Stomach smooth muscle (tissue), 2 donors: Measurements from ENCODE around the gene U2AF1L4.
A peak's percentile ranks its signal among the peaks of the same experiment; 100 is the strongest.

Experiments
- H3K27ac ChIP-seq: one replicate; pipeline ENCODE4 v1.7.0; 2013; ENCODE audit warnings: mild to moderate bottlenecking, low read length, inconsistent platforms
- H3K27me3 ChIP-seq, 2 donors: one replicate each; pipeline ENCODE4 v1.7.0; 2013; ENCODE audit warnings: low read length in 2 of 2; ENCODE audit not compliant: insufficient read depth in 2 of 2, control insufficient read depth in 1 of 2
- H3K36me3 ChIP-seq, 2 donors: one replicate each; pipeline ENCODE4 v1.7.0; 2013; ENCODE audit warnings: low read length in 2 of 2; ENCODE audit not compliant: control insufficient read depth in 2 of 2, insufficient read depth in 2 of 2
- H3K4me1 ChIP-seq: one replicate; pipeline ENCODE4 v1.7.0; 2013; ENCODE audit warnings: low read length; ENCODE audit not compliant: control insufficient read depth, insufficient read depth
- H3K4me3 ChIP-seq, 2 donors: one replicate each; pipeline ENCODE4 v1.7.0; 2013; ENCODE audit warnings: low read length in 2 of 2
- H3K9ac ChIP-seq, 2 donors: one replicate each; pipeline ENCODE4 v1.7.0; 2013; ENCODE audit warnings: low read length in 2 of 2, mild to moderate bottlenecking in 1 of 2
- H3K9me3 ChIP-seq, 2 donors: one replicate each; pipeline ENCODE4 v1.7.0; 2013; ENCODE audit warnings: low read length in 2 of 2; ENCODE audit not compliant: control insufficient read depth in 2 of 2
- donor health status: healthy.
- donor health status: Pancreatic carcinoma.

Gene U2AF1L4

DNA sequence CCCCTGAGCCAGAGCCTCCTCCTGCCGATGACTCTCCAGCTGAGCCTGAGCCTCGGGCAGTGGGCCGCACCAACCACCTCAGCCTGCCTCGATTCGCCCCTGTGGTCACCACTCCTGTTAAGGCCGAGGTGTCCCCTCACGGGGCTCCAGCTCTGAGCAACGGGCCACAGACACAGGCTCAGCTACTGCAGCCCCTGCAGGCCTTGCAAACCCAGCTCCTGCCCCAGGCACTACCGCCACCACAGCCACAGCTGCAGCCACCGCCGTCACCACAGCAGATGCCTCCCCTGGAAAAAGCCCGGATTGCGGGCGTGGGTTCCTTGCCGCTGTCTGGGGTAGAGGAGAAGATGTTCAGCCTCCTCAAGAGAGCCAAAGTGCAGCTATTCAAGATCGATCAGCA lies 23.8 kb downstream of the U2AF1L4 start:
- Histone ChIP-seq H3K27me3 (no peaks in the 10 kb centered on the region), H3K9me3 (no peaks in the 10 kb centered on the region), H3K9ac (no peak overlapping the region), H3K4me3 (no peak overlapping the region), H3K4me1 (peaks cover 30% of the 10 kb centered on the region), H3K36me3 (peaks cover 43 to 47% of the 10 kb centered on the region in 2 donors), H3K27ac (no peak overlapping the region)

DNA sequence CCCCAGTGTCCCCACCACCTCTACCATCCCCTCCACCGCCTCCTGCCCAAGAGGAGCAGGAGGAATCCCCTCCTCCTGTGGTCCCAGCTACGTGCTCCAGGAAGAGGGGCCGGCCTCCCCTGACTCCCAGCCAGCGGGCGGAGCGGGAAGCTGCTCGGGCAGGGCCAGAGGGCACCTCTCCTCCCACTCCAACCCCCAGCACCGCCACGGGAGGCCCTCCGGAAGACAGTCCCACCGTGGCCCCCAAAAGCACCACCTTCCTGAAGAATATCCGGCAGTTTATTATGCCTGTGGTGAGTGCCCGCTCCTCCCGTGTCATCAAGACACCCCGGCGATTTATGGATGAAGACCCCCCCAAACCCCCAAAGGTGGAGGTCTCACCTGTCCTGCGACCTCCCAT lies 24.6 kb downstream of the U2AF1L4 start:
- H3K4me1 ChIP-seq, result peaks cover 38% of the 10 kb centered on the region
- no peaks in the 10 kb centered on the region for H3K27me3 ChIP-seq
- H3K27ac ChIP-seq, result no peak overlapping the region
- H3K36me3 ChIP-seq, result peaks cover 36 to 41% of the 10 kb centered on the region in 2 donors
- H3K9ac ChIP-seq, result no peak overlapping the region
- no peak overlapping the region for H3K4me3 ChIP-seq
- no peaks in the 10 kb centered on the region for H3K9me3 ChIP-seq

DNA sequence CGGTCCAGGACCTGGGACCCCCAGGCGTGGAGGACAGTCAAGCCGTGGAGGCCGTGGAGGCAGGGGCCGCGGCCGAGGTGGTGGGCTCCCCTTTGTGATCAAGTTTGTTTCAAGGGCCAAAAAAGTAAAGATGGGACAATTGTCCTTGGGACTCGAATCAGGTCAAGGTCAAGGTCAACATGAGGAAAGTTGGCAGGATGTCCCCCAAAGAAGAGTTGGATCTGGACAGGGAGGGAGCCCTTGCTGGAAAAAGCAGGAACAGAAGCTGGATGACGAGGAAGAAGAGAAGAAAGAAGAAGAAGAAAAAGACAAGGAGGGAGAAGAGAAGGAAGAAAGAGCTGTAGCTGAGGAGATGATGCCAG lies 25.1 kb downstream of the U2AF1L4 start:
- H3K9me3 ChIP-seq, result no peaks in the 10 kb centered on the region
- H3K9ac ChIP-seq, result no peak overlapping the region
- no peaks in the 10 kb centered on the region for H3K27me3 ChIP-seq
- H3K4me1 ChIP-seq, result peaks cover 42% of the 10 kb centered on the region
- H3K27ac ChIP-seq, result peak overlapping the region; percentile 18
- H3K36me3 ChIP-seq, result peaks cover 30 to 36% of the 10 kb centered on the region in 2 donors
- no peak overlapping the region for H3K4me3 ChIP-seq

DNA sequence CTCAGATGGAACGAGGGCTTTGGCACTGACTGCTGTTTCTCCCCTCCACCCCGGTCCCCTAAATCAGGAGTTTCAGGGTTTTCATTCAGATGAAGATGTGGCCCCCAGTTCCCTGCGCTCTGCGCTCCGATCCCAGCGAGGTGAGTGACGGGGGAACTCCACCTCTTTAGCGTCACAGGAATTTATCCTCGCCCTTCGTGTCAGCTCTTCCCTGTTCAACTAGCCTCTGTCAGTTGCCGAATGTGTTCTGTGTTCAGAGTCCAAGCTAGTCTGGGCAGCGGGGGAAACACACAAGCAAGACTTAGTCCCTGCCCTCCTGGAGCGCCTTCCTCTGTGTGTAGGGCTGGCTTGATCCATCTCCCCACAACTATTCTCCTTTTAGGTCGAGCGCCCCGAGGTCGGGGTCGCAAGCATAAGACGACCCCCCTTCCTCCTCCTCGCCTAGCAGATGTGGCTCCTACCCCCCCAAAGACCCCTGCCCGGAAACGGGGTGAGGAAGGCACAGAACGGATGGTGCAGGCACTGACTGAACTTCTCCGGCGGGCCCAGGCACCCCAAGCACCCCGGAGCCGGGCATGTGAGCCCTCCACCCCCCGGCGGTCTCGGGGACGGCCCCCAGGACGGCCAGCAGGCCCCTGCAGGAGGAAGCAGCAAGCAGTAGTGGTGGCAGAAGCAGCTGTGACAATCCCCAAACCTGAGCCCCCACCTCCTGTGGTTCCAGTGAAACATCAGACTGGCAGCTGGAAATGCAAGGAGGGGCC lies 25.6 kb downstream of the U2AF1L4 start:
- peak overlapping the region; percentile 79 to 84 for H3K9ac ChIP-seq
- no peaks in the 10 kb centered on the region for H3K27me3 ChIP-seq
- H3K4me3 ChIP-seq, result peak overlapping the region in 1 of 2 donors; percentile 89
- H3K9me3 ChIP-seq, result no peaks in the 10 kb centered on the region
- H3K36me3 ChIP-seq, result peaks cover 25 to 30% of the 10 kb centered on the region in 2 donors
- peak overlapping the region; percentile 18 for H3K27ac ChIP-seq
- H3K4me1 ChIP-seq, result peaks cover 42% of the 10 kb centered on the region

DNA sequence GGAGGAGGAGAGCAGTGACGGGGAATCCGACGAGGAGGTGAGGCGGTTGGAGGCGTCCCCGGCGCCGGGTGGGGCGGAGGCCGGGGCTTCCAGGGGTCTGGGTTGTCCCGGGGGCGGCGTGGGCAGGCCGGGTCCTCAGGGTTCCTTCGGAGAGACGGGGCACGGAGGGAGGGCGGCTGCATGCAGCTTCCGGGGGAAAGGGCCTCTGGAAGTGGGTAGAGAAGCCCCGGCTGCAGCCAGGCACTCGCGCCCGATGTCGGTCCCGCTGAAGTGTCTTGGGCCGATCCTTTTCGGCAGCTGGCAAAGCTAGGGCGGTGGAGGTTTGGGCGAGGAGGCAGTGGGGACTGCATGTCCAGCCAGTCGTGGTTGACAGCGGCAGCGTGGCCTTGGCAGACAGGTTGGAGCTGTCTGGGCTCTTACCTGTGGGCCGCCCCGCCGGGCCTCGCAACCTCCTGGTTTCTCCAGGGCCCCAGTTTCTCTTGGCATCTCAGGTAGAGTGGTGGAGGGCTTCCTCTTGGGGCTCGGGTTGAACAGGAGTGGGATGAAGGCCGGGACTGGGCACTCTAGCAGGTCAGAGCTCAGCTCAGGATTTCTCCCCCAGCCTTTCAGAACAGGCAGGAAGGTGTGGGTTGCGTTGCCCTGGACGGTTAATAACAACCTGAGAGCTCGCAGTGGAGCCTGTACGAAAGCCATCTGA lies 26.7 kb downstream of the U2AF1L4 start:
- Histone ChIP-seq H3K9me3 (no peaks in the 10 kb centered on the region), H3K9ac (peak overlapping the region; percentile 79 to 84), H3K36me3 (peaks cover 16 to 20% of the 10 kb centered on the region in 2 donors), H3K27ac (peak overlapping the region; percentile 73), H3K4me1 (peaks cover 42% of the 10 kb centered on the region), H3K27me3 (no peaks in the 10 kb centered on the region), H3K4me3 (peak overlapping the region; percentile 89)

DNA sequence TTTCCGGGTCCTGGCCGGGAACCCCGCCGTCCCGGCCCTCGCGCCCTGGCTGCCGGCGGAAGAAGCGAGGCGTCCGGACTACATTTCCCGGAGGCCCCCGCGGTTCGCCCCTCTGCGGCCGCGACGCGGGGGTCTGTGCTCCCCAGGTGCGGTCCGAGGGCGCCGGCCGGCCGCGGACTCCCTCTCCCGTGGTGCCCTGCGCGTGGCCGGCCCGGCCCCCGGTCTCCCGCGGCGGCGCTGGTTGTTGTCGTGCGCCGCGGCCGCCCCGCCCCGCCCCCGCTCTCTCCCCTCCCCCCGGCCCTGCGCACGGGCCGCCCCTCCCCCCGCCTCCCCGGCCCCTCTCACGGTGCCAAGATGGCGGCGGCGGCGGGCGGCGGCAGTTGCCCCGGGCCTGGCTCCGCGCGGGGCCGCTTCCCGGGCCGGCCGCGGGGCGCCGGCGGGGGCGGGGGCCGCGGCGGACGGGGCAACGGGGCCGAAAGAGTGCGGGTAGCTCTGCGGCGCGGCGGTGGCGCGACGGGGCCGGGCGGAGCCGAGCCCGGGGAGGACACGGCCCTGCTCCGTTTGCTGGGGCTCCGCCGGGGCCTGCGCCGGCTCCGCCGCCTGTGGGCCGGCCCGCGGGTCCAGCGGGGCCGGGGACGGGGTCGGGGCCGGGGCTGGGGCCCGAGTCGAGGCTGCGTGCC lies 27.4 kb downstream of the U2AF1L4 start, which contains the start of gene KMT2B:
Gene KMT2B, plus strand, starts transcription at position 339 of the 680 bp plus-strand sequence. Its CDS starts 16 bp downstream, at position 355.
- Histone ChIP-seq H3K4me3 (peak within 1 kb of the TSS; percentile 89), H3K9me3 (no peaks in the 10 kb centered on the region), H3K9ac (peak within 1 kb of the TSS; percentile 79 to 94), H3K36me3 (peaks cover 10 to 13% of the 10 kb centered on the region in 2 donors), H3K27ac (peak within 1 kb of the TSS; percentile 79), H3K27me3 (no peaks in the 10 kb centered on the region), H3K4me1 (peaks cover 42% of the 10 kb centered on the region)

DNA sequence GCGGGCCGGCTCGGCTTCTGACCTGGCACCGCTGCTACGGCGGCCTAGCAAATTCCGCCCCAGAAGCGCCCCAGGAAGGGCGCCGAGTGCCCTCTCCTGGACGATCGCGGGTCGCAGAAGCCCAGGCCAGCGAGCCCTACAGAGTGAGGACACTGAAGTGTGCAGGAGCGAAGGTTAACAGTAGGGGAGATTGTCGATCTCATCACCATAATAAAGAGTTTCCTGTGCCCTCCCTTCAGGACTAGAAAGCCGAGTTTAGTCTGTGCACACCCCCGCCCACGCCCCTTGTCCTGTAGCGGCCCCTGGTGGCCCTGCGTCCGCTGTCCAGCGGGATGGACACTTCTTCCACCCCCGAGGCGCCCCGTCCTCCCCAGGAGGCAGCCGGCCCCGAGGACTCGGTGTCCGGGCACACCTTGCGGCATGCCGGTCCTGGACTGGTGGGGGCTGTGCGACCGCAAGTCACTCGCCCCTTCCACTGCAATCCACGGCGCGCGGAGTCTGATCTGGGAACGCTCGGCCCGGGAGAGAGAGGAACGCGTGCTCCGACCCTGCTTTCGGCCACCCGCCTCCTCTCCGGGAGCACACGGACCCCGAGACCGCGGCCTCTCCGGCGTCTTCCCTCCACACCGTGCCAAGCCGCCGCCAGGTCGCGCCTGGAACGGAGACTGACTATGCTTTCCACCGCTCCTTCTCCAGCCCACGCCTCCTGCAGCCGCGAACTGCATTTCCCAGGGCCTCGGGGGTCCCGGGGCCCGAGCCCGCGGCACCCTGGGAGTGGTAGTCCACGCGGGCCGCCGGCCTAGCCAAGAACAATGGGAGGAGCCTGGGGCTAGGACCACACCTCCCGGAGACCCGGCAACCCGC lies 28.2 kb downstream of the U2AF1L4 start:
- peak overlapping the region; percentile 79 for H3K27ac ChIP-seq
- peaks cover 3 to 6% of the 10 kb centered on the region in 2 donors for H3K36me3 ChIP-seq
- H3K27me3 ChIP-seq, result no peaks in the 10 kb centered on the region
- peak overlapping the region; percentile 79 to 94 for H3K9ac ChIP-seq
- peak overlapping the region; percentile 87 for H3K4me3 ChIP-seq
- H3K4me1 ChIP-seq, result peaks cover 42% of the 10 kb centered on the region
- H3K9me3 ChIP-seq, result no peaks in the 10 kb centered on the region

DNA sequence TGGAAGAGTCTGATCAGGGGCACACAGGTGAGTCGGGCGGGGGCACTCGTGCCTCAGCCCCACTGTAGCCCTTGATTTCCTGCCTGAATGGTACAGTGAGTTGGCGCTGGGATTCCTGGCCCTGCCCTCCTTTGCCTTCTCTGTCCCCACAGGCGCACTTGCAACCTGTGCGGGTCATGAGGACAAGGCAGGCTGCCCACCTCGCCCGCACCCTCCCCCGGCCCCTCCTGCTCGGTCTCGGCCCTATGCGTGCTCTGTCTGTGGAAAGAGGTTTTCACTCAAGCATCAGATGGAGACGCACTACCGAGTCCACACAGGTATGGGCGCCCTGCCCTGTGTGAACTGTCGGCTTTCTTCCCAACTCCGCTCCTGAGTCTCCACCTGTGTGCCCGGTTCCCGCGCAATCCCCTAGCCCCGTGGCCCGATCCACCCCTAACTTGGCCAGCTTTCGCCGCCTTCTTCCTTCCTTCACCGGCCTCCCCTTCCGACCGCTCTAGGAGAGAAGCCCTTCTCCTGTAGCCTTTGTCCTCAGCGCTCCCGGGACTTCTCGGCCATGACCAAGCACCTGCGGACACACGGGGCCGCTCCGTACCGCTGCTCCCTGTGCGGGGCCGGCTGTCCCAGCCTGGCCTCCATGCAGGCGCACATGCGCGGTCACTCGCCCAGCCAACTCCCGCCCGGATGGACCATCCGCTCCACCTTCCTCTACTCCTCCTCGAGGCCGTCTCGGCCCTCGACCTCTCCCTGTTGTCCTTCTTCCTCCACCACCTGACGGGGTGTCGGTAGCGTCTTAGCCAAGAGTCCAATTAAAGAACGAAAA lies 29.0 kb downstream of the U2AF1L4 start:
- Histone ChIP-seq H3K27me3 (no peaks in the 10 kb centered on the region), H3K36me3 (peaks cover 0 to 2% of the 10 kb centered on the region in 2 donors), H3K9ac (peak overlapping the region; percentile 79 to 94), H3K4me3 (peak overlapping the region; percentile 87), H3K27ac (peak overlapping the region; percentile 79), H3K4me1 (peaks cover 39% of the 10 kb centered on the region), H3K9me3 (no peaks in the 10 kb centered on the region)

DNA sequence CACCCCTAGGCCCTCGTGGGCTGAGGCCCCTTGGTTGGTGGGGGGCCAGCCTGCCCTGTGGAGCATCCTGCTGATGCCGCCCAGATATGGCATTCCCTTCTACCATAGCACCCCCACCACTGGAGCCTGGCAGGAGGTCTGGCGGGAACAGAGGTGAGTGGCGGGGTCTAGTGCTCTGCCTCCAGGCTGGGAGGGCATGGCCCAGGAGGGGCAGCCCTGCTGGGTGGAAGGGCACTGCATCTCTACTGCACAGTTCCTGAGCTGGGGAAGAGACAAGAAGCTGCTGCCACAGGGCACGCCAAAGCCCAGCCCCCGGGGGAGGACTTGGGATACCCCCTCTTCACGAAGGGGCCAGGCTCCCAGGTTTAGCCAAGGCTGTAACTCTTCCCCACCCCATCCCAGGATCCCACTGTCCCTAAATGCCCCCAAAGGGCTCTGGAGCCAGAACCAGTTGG lies 29.8 kb downstream of the U2AF1L4 start:
- Histone ChIP-seq H3K4me1 (peaks cover 39% of the 10 kb centered on the region), H3K4me3 (no peak overlapping the region), H3K27me3 (no peaks in the 10 kb centered on the region), H3K27ac (peak overlapping the region; percentile 79), H3K9me3 (no peaks in the 10 kb centered on the region), H3K36me3 (no peaks in the 10 kb centered on the region), H3K9ac (peak overlapping the region; percentile 79 to 94)
